Kidney capillary endothelial cell (primary cell): ENCODE data around the gene FRMD7.
"Not testable (repeated sequence)": the region's sequence is repeated elsewhere in the genome, so short reads cannot be mapped to it uniquely, and the experiment has no call there.

Experiments used
- DNase-seq: peaks from one replicate; pipeline ENCODE4 v3.0.0-alpha.2; 2018; ENCODE audit warnings: low spot score

FRMD7 gene

GRCh38 chrX:132127743-132128142 lies at the start of gene FRMD7:
Gene FRMD7, minus strand, starts transcription at chrX:132128020. Its CDS starts 176 bp downstream, at chrX:132127844.
- no peak for DNase-seq

DNA sequence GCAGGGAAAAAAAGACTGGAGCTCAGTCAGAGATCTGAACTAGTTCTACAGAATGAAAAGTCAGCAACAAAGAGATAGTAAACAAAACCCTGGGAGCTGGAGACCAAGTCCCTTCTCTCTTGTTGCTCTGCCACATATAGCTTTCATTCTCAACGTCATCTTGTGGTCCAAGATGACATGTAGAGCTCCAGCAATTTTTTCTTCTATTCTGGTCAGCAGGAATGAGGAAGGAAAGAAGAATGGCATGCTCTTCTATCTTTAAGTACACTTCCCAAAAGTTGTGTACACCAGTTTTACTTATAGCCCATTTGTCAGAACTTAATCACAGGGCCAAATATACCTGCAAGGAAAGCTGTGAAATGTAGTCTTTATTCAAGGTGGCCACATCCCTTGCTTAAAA lies 45.8 kb upstream of the FRMD7 start:
- DNase-seq = no peak

- no peak for DNase-seq
Observed at GRCh38 chrX:132171881-132172280, 44.1 kb upstream of the FRMD7 start.

- DNase-seq = no peak
Observed at GRCh38 chrX:132171478-132171877, 43.7 kb upstream of the FRMD7 start.

GRCh38 chrX:132169554-132169953 lies 41.7 kb upstream of the FRMD7 start:
- no peak for DNase-seq

DNA sequence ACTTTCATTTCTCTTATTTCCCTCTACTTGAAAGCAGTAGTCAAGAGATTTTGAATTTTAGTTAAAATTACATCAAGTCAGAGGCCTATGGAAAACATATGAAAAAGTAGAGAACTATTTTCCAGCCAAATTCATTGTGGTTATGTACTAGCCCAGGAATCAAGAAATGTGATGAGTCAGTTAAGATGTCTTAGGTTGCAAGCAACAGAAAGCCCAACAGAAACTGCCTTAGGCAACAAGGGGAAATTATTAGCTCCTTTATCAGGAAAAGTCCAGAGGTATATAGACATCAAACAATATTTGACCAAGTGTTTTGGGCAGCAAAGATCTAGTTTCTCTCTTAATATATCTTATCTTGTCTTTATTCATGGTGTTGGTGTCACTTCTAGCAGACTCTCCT lies 37.8 kb upstream of the FRMD7 start:
- no peak for DNase-seq

DNA sequence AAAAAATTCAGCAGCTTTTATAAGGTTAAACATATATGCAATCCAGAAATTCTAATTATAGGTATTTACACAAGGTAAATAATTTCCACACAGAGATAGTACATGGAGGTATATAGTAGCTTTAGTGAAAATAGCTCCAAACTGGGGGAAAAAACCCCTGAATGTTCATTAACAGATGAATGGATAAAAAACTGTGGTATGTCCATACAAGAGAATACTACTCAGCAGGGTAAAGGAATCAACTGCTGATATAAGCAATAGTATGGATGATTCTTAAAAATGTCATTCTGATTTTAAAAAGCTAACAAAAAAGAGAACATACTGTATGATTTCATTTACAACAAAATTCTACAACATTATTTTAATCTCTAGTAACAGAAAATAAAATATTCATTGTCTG lies 37.2 kb upstream of the FRMD7 start:
- DNase-seq = no peak

DNA sequence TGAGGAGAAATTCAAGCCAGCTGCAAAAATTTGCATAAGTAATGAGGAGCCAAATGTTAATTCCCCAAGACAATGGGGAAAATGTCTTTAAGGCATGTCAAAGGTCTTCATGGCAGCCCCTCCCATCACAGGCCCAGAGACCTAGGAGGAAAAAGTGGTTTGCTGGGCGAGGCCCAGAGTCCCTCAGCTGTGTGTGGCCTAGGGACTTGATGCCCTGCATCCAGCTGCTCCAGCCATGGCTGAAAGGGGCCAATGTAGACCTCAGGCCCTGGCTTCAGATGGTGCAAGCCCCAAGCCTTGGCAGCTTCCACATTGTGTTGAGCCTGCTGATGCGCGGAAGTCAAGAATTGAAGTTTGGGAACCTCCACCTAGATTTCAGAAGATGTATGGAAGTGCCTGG lies 35.3 kb upstream of the FRMD7 start:
- not testable (repeated sequence) for DNase-seq

DNA sequence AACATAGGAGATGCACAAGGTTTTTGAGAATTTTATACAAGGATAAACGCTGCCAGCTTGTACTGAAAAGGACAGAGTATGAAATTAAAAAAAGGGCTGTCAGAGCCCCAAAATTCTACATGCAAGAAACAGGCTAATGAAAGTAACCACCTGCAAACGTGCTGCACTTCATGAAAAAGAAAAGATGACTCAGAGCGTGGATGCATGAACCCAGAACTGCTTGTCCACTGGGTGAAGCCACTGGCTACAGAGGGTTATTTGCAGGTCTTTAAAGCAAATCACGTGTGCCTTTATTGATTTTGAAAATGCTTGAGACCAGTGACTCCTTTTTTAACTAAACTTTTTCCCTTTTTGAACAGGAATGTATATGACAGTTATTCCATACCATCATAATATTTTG lies 25.3 kb upstream of the FRMD7 start:
- DNase-seq = no peak

DNA sequence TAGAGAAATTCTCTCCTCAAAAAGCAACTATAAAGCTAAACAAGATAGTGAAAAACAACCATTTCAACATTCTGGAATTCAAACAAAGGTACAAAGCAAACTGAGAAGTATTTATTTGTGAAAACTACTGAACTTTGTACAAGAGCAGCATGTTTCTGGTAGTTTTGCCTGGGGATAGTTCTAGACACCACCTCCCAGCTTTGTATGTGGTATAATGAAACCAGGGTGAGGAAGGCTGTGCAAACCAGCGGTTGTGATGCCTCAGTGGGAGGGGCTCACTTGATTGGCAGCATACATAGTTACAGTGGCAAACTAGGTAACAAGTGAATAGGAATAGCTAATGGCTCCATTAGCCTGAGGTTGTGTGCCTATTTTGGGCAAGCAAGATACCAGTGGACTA lies 18.6 kb upstream of the FRMD7 start:
- DNase-seq = no peak

DNA sequence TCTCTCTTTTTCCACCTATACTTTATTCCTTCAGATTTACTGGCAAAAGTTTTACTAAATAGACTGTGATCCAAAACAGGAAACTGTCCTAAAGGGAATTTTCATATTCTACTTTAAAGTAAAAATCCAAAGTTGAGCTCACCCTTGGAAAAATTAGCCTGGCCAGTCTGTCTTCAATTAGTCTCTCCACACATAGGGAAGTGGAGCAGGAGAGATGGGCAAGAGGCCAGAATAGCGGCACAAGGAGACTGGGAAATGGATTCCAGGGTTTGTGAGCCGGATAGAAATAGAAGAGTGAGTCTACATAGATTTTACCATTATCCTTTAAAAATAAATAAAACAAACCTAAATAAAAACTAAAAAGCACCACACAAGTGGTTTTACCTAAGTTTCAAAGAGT lies 16.2 kb upstream of the FRMD7 start:
- DNase-seq = no peak

GRCh38 chrX:132125906-132126305 lies 1.9 kb downstream of the FRMD7 start:
- no peak for DNase-seq

DNA sequence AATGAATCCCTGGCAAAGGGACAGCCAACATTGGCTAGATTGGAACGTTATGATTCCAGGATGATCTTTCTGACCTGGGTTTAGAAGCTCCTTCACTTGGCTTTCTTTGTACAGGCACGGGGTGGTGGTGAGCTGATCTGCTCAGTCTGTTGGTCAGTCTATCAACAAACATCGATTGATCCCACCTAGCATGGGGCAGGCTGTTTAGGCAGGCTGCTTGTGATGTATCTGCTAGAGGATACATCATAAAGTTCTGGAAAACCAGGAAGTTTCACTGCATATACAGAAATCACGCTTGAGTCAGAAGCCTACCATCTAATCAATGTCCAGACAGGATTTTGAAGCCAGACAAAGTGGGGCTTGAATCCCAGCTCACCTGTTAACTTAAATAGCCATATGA lies 6.9 kb downstream of the FRMD7 start:
- no peak for DNase-seq

- no peak for DNase-seq
Observed at GRCh38 chrX:132119821-132120515, 7.9 kb downstream of the FRMD7 start.

- no peak for DNase-seq
Observed at GRCh38 chrX:132119283-132119682, 8.5 kb downstream of the FRMD7 start.

GRCh38 chrX:132118358-132118757 lies 9.5 kb downstream of the FRMD7 start:
- DNase-seq = no peak

- no peak for DNase-seq
Observed at GRCh38 chrX:132115792-132116191, 12.0 kb downstream of the FRMD7 start.

- DNase-seq = no peak
Observed at GRCh38 chrX:132114607-132115006, 13.2 kb downstream of the FRMD7 start.

- no peak for DNase-seq
Observed at GRCh38 chrX:132107291-132107690, 20.5 kb downstream of the FRMD7 start.

DNA sequence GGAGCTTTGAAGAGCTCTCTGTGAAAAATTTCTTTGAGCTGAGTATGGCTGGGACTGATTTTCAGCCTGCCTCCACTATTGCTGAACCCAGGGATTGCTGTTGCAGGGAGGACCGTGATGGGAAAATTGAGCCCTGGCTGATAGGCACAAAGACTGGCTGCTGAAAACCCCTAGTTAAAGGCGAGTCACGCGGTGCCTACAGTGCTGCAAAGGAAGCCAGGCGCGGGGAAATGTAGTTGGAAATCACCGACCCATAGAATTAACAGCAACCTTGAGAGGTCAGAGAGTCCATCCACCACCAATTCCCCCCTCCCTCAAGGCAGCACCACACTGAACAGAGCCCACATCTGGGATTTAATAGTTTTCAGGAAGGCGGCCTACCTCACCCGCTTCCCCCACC lies 26.0 kb downstream of the FRMD7 start:
- no peak for DNase-seq

GRCh38 chrX:132101206-132101605 lies 26.6 kb downstream of the FRMD7 start:
- DNase-seq = no peak

DNA sequence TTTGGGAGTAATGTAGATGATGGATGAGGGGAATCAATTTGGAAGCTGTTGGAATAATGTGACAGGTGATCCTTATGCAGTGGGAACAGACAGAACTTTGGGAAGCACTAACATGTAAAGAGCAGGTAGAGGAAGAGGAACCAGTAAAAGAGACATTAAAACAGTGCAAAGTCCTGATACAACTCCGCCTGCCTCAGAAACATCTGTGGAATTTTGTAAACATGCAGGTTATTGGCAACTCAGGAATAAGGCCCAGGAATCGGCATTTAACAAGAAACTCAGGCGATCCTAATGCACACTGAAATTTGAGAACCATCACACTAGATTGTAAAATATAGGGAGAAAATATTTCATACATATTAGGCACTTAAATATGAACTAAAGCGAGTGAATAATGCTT lies 29.1 kb downstream of the FRMD7 start:
- not testable (repeated sequence) for DNase-seq

GRCh38 chrX:132094164-132094563 lies 33.7 kb downstream of the FRMD7 start:
- no peak for DNase-seq

- no peak for DNase-seq
Observed at GRCh38 chrX:132093239-132093860, 34.5 kb downstream of the FRMD7 start.
